Jurkat, Clone E6-1 (cell line): ENCODE results near the gene FABP6.

Experiments
- DNase-seq: peaks from one replicate; pipeline ENCODE4 v3.0.0-alpha.2; 2011; ENCODE audit warnings: low read depth, low spot score
- H3K4me3 ChIP-seq: 2 replicates; pipeline ENCODE4 v1.5.1; 2011; ENCODE audit warnings: mild to moderate bottlenecking, low read length, control low read depth, moderate library complexity

Gene FABP6

DNA sequence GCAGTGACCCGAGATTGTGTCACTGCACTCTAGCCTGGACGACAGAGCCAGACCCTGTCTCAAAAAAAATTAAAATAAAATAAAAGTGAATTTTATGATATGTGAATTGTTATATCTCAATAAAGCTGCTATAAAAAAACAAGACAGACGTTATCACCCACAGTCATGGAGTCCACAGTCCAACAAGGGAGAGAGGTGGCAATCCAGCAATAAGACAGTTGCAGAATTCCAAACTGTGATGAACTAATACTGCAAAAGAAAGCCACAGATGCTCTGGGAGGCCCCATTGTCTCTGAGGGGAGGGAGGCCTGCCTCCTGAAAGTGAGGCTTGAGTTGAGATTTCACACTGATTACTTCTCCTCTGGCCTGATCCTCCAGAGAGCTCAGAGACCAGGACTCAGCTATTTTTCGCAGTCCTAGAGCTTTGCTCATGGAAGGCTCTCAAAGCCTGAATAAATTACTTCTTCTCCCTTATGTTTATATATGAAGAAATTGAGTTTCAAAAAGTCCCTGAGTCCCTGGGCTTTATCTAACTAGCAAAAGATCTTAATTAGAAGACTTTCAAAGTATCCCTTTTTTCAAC is 55.1 kb downstream of the FABP6 start:
- H3K4me3 ChIP-seq, result no peak overlapping the region
- no peak for DNase-seq

DNA sequence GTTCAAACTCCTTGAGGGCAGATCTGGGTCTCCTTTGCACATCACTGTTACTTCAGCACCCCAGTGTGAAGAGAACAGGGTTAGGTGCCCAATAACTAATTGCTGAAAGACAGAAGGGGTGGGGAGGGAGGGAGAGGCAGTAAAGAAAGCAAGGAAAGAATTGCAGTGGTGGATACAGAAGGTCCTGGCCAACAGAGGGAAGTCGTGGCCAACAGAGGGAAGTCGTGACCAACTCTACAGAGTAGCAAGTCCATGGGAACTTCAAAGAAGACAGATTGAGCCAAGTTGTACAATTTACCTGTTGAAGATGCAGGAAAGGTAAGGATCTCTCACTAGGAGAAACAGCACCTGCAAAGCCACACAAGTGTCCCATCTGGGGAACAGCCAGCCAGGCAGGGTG is 56.0 kb downstream of the FABP6 start:
- no peak for DNase-seq
- H3K4me3 ChIP-seq, result no peak overlapping the region

DNA sequence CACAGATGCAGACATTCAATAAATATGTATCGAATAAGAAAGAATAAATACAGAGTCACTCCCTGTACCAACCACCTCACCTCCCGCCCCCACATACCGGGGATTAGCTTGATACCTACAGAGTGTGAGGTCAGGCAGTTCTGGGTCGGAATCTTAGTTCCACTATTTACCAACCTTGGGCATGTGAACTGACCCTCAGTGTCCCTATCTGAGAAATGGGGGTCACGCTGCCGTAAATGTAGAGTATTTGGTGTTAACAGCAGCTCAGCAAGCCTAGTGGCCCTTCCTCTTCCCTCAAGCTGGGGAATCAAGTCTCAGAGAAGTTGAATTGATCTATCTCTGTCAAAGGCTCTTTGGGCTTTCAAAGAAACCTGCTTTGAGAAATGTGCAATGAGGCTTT is 57.6 kb downstream of the FABP6 start:
- H3K4me3 ChIP-seq, result no peak overlapping the region

DNA sequence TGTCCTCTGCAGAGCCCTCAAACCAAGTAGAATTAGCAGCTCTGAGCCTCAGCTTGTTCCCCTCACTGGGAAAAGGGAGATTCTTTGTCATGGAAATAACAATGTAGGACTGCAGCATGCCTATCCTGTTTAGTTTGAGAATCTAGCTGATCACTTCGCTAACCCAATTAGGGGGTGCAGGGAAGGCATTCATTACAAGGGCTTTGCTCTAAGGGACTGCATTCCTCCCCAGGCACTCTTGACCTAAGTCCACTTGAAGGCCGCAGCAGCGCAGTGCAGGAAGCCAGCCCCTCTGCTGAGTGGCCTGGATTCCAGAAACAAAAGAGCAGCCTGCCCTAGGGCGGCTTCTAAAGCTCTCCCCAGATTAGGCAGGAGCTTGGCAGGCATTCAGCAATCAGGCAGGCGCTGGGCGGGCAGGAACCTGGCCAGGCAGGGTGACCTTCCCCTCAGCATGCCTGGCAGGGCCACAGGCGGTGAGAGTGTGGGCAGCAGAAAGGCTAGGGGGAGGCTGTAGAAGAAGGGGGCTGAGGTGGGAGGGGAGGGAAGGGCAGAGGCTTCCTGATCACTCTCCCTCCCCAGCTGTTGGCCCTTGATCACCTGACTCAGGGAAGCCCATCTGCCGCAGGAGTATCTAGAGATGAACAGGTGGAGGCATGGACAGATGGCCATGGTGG is 58.2 kb downstream of the FABP6 start:
- no peak overlapping the region for H3K4me3 ChIP-seq
- DNase-seq, result no peak

More for the DNA sequence above, 57.6 kb downstream of the FABP6 start:
- no peak for DNase-seq
